Gastrocnemius medialis (tissue), 4 donors: ENCODE measurements around the gene AHI1. TPM values are rescaled to one million over a fixed set of nuclear protein-coding genes. Genes with fewer than 3 reads are reported as not detected.

Experiments used
- ATAC-seq, 2 donors: fragments of 150-250 bp; one replicate each; pipeline ENCODE4 v1.9.1; 2016
- DNase-seq, 2 donors: peaks; one replicate each; pipeline ENCODE4 v3.0.0-alpha.2; 2019
- H3K27ac ChIP-seq, 4 donors: fragments of 200-600 bp; sonication (generic); 1 replicate in 1 of 4; 2 replicates in 3 of 4; pipeline ENCODE4 v1.5.1; 2016 to 2018; ENCODE audit warnings: mild to moderate bottlenecking in 2 of 4, moderate library complexity in 1 of 4
- H3K27me3 ChIP-seq, 3 donors: fragments of 200-600 bp; sonication (generic) in 2 of 3; 1 replicate in 1 of 3; 2 replicates in 2 of 3; pipeline versions ENCODE4 v1.5.1 to v1.6.0; 2016 to 2019; ENCODE audit warnings: mild to moderate bottlenecking in 1 of 3, moderate library complexity in 1 of 3
- H3K36me3 ChIP-seq, 2 donors: fragments of 200-600 bp; sonication (generic) in 1 of 2; one replicate each; pipeline ENCODE4 v1.5.1; 2017 to 2018
- H3K4me1 ChIP-seq, 2 donors: fragments of 200-600 bp; sonication (generic) in 1 of 2; one replicate each; pipeline ENCODE4 v1.5.1; 2016 to 2017; ENCODE audit warnings: mild to moderate bottlenecking in 2 of 2
- H3K4me3 ChIP-seq, 4 donors: fragments of 200-600 bp; sonication (generic) in 3 of 4; 1 replicate in 1 of 4; 2 replicates in 3 of 4; pipeline ENCODE4 v1.5.1; 2016 to 2019; ENCODE audit warnings: mild to moderate bottlenecking in 2 of 4
- H3K9me3 ChIP-seq, 3 donors: fragments of 200-600 bp; sonication (generic) in 2 of 3; 1 replicate in 1 of 3; 2 replicates in 2 of 3; pipeline ENCODE4 v1.5.1; 2016 to 2019
- CTCF ChIP-seq, 5 experiments: fragments of 450-650 bp in 3 of 5; fragments of 200-600 bp in 2 of 5; sonication (generic) in 2 of 5; IDR thresholded peaks in 4 of 5; conservative IDR thresholded peaks in 1 of 5; 1 replicate in 4 of 5; 2 replicates in 1 of 5; pipeline ENCODE4 v1.5.1; 2016 to 2019; ENCODE audit warnings: antibody characterized with exemption in 5 of 5, mild to moderate bottlenecking in 3 of 5, moderate library complexity in 3 of 5
- POLR2A ChIP-seq, 2 donors: fragments of 450-650 bp; IDR thresholded peaks; one replicate each; pipeline ENCODE4 v1.6.1; 2017; ENCODE audit warnings: antibody characterized with exemption in 2 of 2, mild to moderate bottlenecking in 2 of 2, moderate library complexity in 2 of 2
- in situ Hi-C, 4 donors: fragments of 200-750 bp; cut with MboI; loops; one replicate each; pipeline versions ENCODE4 v1.15.0 to v1.8.0; 2017; ENCODE audit warnings: low sequenced_read_pairs in 4 of 4
- intact Hi-C: fragments of 100-400 bp; cut with DNase I; formaldehyde crosslinking; loops from one replicate; pipeline ENCODE4 v1.15.1; 2023; ENCODE audit warnings: low total_unique reads
- total RNA-seq, 4 donors: library from RNA; depleted of rRNA; stranded (reverse); fragments of >200 nt; gene quantifications; one replicate each; pipeline versions ENCODE4 v1.1.0 to v1.2.3, GENCODE V29; 2016

Gene AHI1
- total RNA-seq, 4 donors from 2014 or later = 3.5 to 16.8 (median 8.2) TPM

- intact Hi-C loops = no loop called here
- in situ Hi-C loops = no loop called here
- H3K27me3 ChIP-seq = no peaks in the 10 kb centered on the region
- TF ChIP-seq CTCF (IDR thresholded peaks at IDR 0.05 in 4 of 5, conservative IDR thresholded peaks at IDR 0.05 in 1 of 5) = no peak
- no peak for TF ChIP-seq POLR2A (IDR thresholded peaks at IDR 0.05)
- no peak for ATAC-seq
- H3K36me3 ChIP-seq = peaks cover 0 to 12% of the 10 kb centered on the region in 2 donors
- H3K4me1 ChIP-seq = peaks cover 0 to 3% of the 10 kb centered on the region in 2 donors
- H3K9me3 ChIP-seq = no peaks in the 10 kb centered on the region
- H3K4me3 ChIP-seq = no peak overlapping the region
- H3K27ac ChIP-seq = no peak overlapping the region
- no peak for DNase-seq
Measured at GRCh38 chr6:135461208-135461607, 36.3 kb downstream of the AHI1 start.

- Histone ChIP-seq H3K9me3 (no peaks in the 10 kb centered on the region), H3K27ac (no peak overlapping the region), H3K4me1 (peaks cover 0 to 3% of the 10 kb centered on the region in 2 donors), H3K4me3 (no peak overlapping the region), H3K36me3 (peaks cover 0 to 11% of the 10 kb centered on the region in 2 donors), H3K27me3 (no peaks in the 10 kb centered on the region)
- in situ Hi-C loops (loop anchor here in 1 of 4 donors (10.0 kb wide), 1 partner anchor 767 kb away; no protein-coding TSS in a partner anchor), intact Hi-C loops (loop anchor here (10.0 kb wide), 1 partner anchor 1087 kb away; no protein-coding TSS in a partner anchor)
- TF ChIP-seq CTCF (IDR thresholded peaks at IDR 0.05 in 4 of 5, conservative IDR thresholded peaks at IDR 0.05 in 1 of 5) = no peak
- TF ChIP-seq POLR2A (IDR thresholded peaks at IDR 0.05) = no peak
- peak in 1 of 2 donors; percentile 49 for DNase-seq
- ATAC-seq = peak; percentile 49 to 56
Measured at GRCh38 chr6:135458051-135458450, 39.5 kb downstream of the AHI1 start.

GRCh38 chr6:135451617-135452190 lies 45.8 kb downstream of the AHI1 start:
- in situ Hi-C loops (loop anchor here in 1 of 4 donors (10.0 kb wide), 1 partner anchor 773 kb away; no protein-coding TSS in a partner anchor), intact Hi-C loops (loop anchor here (2.0 to 10.0 kb wide), 2 partner anchors 775 to 1093 kb away; no protein-coding TSS in a partner anchor)
- no peak for DNase-seq
- Histone ChIP-seq H3K27me3 (no peaks in the 10 kb centered on the region), H3K36me3 (peaks cover 0 to 18% of the 10 kb centered on the region in 2 donors), H3K4me3 (no peak overlapping the region), H3K9me3 (no peaks in the 10 kb centered on the region), H3K4me1 (no peaks in the 10 kb centered on the region), H3K27ac (no peak overlapping the region)
- TF ChIP-seq POLR2A (IDR thresholded peaks at IDR 0.05) (no peak), CTCF (IDR thresholded peaks at IDR 0.05 in 4 of 5, conservative IDR thresholded peaks at IDR 0.05 in 1 of 5) (peak in 4 of 5 experiments; percentile 35 to 76 (median 57))
- ATAC-seq = no peak

- in situ Hi-C loops (no loop called here), intact Hi-C loops (no loop called here)
- no peak for DNase-seq
- no peak for TF ChIP-seq POLR2A (IDR thresholded peaks at IDR 0.05)
- no peak for TF ChIP-seq CTCF (IDR thresholded peaks at IDR 0.05 in 4 of 5, conservative IDR thresholded peaks at IDR 0.05 in 1 of 5)
- no peak overlapping the region for H3K4me3 ChIP-seq
- no peaks in the 10 kb centered on the region for H3K4me1 ChIP-seq
- H3K36me3 ChIP-seq = peaks cover 0 to 14% of the 10 kb centered on the region in 2 donors
- no peaks in the 10 kb centered on the region for H3K27me3 ChIP-seq
- H3K9me3 ChIP-seq = no peaks in the 10 kb centered on the region
- no peak for ATAC-seq
- no peak overlapping the region for H3K27ac ChIP-seq
Measured at GRCh38 chr6:135449246-135449645, 48.3 kb downstream of the AHI1 start.
